Prostate gland (tissue), 2 donors: Measurements from ENCODE around the gene COL1A2.

Experiments
- CTCF ChIP-seq, 4 experiments: fragments of 200-600 bp in 2 of 4; fragments of 450-650 bp in 2 of 4; sonication (generic) in 2 of 4; IDR thresholded peaks; 1 replicate in 3 of 4; 2 replicates in 1 of 4; pipeline ENCODE4 v1.5.1; 2016 to 2019; ENCODE audit warnings: antibody characterized with exemption in 4 of 4, mild to moderate bottlenecking in 2 of 4, moderate library complexity in 2 of 4
- POLR2A ChIP-seq: fragments of 450-650 bp; IDR thresholded peaks from one replicate; pipeline ENCODE4 v1.6.1; 2016; ENCODE audit warnings: antibody characterized with exemption, mild to moderate bottlenecking
- POLR2AphosphoS5 ChIP-seq: sonication (generic); formaldehyde crosslinking; IDR thresholded peaks from one replicate; pipeline ENCODE4 v1.6.1; 2017; ENCODE audit warnings: antibody characterized with exemption

GRCh38 chr7:94364816-94365215 lies 29.9 kb upstream of the COL1A2 start:
- no peak for TF ChIP-seq CTCF (IDR thresholded peaks at IDR 0.05)
- TF ChIP-seq POLR2AphosphoS5, result no peak
- TF ChIP-seq POLR2A, result no peak
